GM20000 (cell line): ENCODE results near the gene ANKRD24.
"Not testable (repeated sequence)": the region's sequence is repeated elsewhere in the genome, so short reads cannot be mapped to it uniquely, and the experiment has no call there.

ENCODE experiments used
- DNase-seq: peaks from one replicate; pipeline ENCODE4 v3.0.0; 2012; ENCODE audit warnings: low spot score
- TF ChIP-seq, protein P1 (sequence below): IDR thresholded peaks from 2 replicates; pipeline ENCODE4 v1.5.1; 2012; ENCODE audit warnings: mild to moderate bottlenecking, control low read depth; ENCODE audit errors: extremely low read depth, missing control alignments

The ANKRD24 gene

DNA sequence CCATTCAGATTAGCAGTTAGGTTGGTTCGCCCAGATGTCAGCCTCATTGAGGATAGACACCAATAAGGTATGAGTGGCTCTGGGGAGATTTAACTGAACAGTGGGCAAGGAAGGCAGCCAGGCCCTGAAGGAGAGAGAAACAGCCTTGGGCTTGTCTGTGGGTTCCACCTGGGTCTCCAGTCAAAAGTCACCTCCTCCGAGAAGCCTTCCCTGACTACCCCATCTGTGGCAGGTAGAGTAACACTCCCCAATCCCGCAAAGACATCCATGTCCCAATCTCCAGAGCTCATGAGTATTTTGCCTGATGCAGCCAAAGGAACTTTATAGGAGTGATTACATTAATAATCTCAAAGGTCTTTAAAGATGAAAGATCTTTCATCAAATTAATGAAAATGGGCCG lies 56.3 kb downstream of the ANKRD24 start:
- TF ChIP-seq, protein P1, sequence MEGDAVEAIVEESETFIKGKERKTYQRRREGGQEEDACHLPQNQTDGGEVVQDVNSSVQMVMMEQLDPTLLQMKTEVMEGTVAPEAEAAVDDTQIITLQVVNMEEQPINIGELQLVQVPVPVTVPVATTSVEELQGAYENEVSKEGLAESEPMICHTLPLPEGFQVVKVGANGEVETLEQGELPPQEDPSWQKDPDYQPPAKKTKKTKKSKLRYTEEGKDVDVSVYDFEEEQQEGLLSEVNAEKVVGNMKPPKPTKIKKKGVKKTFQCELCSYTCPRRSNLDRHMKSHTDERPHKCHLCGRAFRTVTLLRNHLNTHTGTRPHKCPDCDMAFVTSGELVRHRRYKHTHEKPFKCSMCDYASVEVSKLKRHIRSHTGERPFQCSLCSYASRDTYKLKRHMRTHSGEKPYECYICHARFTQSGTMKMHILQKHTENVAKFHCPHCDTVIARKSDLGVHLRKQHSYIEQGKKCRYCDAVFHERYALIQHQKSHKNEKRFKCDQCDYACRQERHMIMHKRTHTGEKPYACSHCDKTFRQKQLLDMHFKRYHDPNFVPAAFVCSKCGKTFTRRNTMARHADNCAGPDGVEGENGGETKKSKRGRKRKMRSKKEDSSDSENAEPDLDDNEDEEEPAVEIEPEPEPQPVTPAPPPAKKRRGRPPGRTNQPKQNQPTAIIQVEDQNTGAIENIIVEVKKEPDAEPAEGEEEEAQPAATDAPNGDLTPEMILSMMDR = no peak
- DNase-seq = no peak

DNA sequence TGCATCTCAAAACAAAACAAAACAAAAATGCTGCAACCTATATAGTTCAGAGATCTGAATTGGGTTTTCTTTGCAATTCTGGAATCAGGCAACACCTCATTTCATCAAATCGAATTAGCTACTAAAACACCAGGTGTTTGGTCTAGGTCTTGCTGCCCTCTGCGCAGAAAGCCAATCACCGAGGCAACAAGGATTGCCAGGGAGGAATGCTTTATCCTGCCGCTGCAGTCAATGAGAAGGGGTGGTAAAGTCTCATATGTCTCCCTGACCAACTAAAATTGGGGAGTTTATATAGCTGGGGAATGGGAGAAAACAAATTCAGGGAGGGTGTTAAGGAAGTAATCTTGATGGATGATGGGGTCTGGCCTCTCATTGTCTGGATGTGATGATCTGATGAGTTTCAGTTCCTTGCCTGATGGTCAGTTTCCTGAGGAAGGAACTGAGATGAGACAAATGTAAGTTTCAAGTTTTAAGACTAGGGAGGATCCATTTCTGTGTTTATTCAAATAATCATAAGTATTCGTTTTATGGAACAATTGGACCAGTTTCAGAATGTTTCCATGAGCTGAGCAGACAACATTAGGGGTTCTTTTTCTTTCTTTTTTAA lies 59.4 kb downstream of the ANKRD24 start:
- no peak for DNase-seq
- TF ChIP-seq, protein P1 = no peak

DNA sequence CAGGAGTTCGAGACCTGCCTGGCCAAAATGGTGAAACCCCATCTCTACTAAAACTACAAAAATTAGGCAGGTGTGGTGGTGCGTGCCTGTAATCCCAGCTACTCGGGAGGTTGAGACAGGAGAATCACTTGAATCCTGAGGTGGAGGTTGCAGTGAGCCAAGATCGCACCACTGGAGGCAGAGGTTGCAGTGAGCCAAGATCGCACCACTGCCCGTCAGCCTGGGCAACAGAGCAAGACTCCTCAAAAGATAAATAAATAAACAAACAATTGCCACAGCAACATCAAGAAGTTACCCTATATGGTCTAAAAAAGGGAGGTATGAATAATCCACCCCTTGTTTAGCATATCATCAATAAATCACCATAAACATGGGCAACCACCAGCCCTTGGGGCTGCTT lies 63.4 kb downstream of the ANKRD24 start:
- not testable (repeated sequence) for DNase-seq

DNA sequence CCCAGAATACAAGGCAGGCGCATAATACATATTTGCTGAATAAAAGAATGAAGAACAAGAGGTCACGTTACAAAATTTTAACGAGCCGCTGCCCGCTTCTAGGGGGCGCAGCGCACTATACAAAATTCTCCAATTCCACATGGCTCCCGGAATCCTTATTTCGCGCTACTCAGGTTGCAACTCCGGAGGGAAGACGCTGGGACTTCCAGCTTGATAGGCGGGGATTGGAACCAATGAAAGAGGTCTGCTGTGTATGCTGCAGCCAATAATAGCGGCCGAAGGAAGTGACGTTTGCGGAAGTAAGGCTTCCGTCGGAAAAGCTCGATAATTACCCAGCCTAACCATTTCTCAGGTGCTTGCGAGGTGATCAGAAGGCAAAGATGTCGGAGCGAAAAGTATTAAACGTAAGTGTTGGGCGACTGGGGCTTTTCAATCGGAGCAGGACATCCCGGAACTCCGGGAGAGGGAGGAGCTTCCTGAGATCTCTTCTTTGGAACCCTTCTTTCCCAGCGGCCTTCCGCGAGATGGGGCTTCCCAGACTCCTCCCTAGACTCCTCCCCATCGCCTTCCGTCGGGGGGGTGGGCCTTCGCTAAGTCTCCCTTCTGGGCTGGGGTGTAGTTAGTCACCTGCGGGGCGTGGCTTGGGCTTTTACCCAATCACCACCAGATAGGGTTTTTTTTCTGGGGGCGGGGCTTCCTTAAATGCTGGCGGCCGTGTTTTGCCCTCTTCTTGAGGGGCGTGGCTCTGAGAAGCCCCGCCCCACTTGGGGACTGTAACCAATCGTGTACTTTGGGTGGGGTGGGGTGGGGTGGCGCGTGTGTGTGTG lies 64.5 kb downstream of the ANKRD24 start, which contains the start of gene YJU2:
YJU2 (plus strand) TSS at position 314 of the 827 bp plus-strand sequence; CDS start at position 381, 67 bp downstream.
- TF ChIP-seq, protein P1 = peak; percentile 9
- DNase-seq = peak; percentile 99

DNA sequence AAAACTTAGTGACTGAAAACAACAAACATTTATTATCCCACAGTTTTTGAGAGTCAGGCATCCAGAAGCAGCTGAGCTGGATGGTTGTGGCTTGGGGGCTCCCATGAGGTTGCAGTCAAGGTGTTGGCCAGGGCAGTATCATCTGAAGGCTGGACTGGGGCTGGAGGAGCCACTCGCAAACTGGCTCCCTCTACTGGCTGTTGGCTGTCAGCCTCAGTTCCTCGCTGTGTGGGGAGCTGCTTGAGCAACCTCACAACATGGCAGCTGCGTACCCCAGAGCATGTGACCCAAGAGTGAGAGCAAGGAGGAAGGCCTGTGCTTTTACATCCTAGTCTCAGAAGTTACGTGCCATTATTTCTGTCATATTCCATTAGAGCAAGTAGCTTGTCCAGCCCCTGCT lies 74.1 kb downstream of the ANKRD24 start:
- TF ChIP-seq, protein P1 = no peak
- DNase-seq = no peak

DNA sequence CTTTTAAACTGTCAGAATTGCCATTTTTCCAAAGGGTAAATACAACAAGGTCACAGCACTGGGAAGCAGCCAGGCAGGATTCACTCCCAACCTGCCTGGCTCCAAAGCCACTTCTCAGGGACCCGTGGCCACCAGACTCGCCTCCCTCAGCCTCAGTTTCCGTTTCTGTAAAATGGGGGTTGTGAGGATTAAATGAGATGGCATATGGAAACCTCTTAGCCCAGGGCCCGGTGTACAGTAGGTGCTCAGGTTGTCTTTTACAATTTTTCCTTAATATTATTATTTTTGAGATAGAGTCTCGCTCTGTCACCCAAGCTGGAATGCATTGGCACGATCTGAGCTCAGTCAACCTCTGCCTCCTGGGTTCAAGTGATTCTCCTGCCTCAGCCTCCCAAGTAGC lies 74.5 kb downstream of the ANKRD24 start:
- TF ChIP-seq, protein P1 = no peak
- no peak for DNase-seq

DNA sequence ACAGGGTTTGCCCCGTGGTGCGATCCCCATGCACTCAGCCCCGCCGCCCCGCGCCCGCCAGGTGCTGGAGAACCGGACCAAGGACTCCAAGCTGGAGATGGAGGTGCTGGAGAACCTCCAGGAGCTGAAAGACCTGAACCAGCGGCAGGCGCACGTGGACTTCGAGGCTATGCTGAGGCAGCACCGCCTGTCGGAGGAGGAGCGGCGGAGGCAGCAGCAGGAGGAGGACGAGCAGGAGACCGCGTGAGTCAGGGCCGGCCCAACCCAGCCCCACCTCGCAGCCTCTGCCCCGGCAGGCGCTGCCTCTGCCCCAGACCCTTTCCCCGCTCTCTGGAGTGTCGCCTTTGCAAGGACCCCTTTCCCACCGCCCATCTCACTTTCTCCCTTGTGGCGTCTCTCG lies 75.7 kb downstream of the ANKRD24 start:
- TF ChIP-seq, protein P1 = no peak

More for the DNA sequence above, 75.7 kb downstream of the ANKRD24 start:
- no peak for DNase-seq
